Measurements from ENCODE around the gene BTF3L4.
A peak's percentile ranks its signal among the peaks of the same experiment; 100 is the strongest.
"Not testable (repeated sequence)": the region's sequence is repeated elsewhere in the genome, so short reads cannot be mapped to it uniquely, and the experiment has no call there.

Gene BTF3L4

GRCh38 chr1:52037402-52037814, 18.7 kb upstream of the BTF3L4 start:
- no peak overlapping the region for H3K4me3 Mint-ChIP-seq
- H3K9me3 Mint-ChIP-seq: no peaks in the 10 kb centered on the region
- no peaks in the 10 kb centered on the region for H3K27me3 Mint-ChIP-seq
- ATAC-seq (replicated peaks; ENCODE audit: extremely low read depth, poor library complexity, severe bottlenecking) (no peak), DNase-seq (ENCODE audit: low spot score in 2 of 2) (no peak)
- H3K36me3 Mint-ChIP-seq (ENCODE audit: insufficient read depth): peaks cover 34% of the 10 kb centered on the region
- H3K27ac Mint-ChIP-seq (ENCODE audit: low read depth): no peak overlapping the region
- H3K4me1 Mint-ChIP-seq: peaks cover 7% of the 10 kb centered on the region

DNA sequence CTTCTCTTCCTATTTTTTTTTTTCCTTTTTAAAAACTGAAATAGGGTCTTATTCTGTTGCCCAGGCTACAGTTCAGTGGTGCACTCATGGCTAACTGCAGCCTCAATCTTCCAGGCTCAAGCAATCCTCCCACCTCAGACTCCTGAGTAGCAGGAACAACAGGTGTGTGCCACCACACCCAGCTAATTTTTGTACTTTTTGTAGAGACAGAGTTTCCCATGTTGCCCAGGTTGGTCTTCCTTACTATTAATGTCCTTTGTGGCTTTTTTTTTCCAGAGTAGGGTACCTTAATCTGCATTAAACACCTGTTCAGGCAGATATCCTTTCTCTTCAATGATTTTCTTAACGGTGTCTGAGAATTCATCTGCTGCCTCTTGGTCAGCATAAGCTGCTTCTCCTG, 18.2 kb upstream of the BTF3L4 start:
- H3K4me1 Mint-ChIP-seq: peaks cover 4% of the 10 kb centered on the region
- no peak overlapping the region for H3K27ac Mint-ChIP-seq (ENCODE audit: low read depth)
- no peak overlapping the region for H3K4me3 Mint-ChIP-seq
- peaks cover 30% of the 10 kb centered on the region for H3K36me3 Mint-ChIP-seq (ENCODE audit: insufficient read depth)
- no peaks in the 10 kb centered on the region for H3K9me3 Mint-ChIP-seq
- no peaks in the 10 kb centered on the region for H3K27me3 Mint-ChIP-seq
- DNase-seq (ENCODE audit: low spot score in 2 of 2) (no peak), ATAC-seq (replicated peaks; ENCODE audit: extremely low read depth, poor library complexity, severe bottlenecking) (no peak)

- peaks cover 24% of the 10 kb centered on the region for H3K36me3 Mint-ChIP-seq (ENCODE audit: insufficient read depth)
- H3K4me1 Mint-ChIP-seq: peaks cover 7% of the 10 kb centered on the region
- no peak for DNase-seq (ENCODE audit: low spot score in 2 of 2)
- ATAC-seq (replicated peaks; ENCODE audit: extremely low read depth, poor library complexity, severe bottlenecking): no peak
- no peak overlapping the region for H3K27ac Mint-ChIP-seq (ENCODE audit: low read depth)
- no peaks in the 10 kb centered on the region for H3K9me3 Mint-ChIP-seq
- no peaks in the 10 kb centered on the region for H3K27me3 Mint-ChIP-seq
- no peak overlapping the region for H3K4me3 Mint-ChIP-seq
Observed at GRCh38 chr1:52041551-52042185, 14.4 kb upstream of the BTF3L4 start.

- Mint-ChIP-seq H3K36me3 (ENCODE audit: insufficient read depth) (peaks cover 15% of the 10 kb centered on the region), H3K4me1 (peaks cover 11% of the 10 kb centered on the region), H3K9me3 (no peaks in the 10 kb centered on the region), H3K27me3 (no peaks in the 10 kb centered on the region), H3K27ac (ENCODE audit: low read depth) (no peak overlapping the region), H3K4me3 (no peak overlapping the region)
- DNase-seq (ENCODE audit: low spot score in 2 of 2) (no peak), ATAC-seq (replicated peaks; ENCODE audit: extremely low read depth, poor library complexity, severe bottlenecking) (no peak)
Observed at GRCh38 chr1:52045236-52045635, 10.9 kb upstream of the BTF3L4 start.

DNA sequence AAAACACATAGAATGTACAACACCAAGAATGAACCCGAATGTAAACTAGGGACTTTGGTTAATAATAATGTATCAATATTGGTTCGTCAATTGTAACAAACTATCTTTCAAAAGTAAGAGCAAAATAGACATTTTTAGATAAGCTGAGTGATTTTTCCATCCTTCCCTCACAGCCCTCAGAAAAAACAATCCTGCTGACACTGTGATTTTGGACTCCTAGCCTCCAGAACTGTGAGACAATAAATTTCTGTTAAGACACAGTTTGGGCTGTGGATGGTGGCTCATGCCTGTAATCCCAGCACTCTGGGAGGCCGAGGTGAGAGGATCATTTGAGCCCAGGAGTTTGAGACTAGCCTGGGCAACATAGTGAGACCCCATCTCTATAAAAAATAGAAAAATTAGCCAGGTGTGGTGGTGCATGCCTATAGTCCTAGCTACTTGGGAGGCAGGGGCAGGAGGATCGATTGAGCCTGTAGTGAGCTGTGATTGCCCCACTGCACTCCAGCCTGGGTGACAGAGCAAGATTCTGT, 10.4 kb upstream of the BTF3L4 start:
- not testable (repeated sequence) for DNase-seq (ENCODE audit: low spot score in 2 of 2); H3K9me3 Mint-ChIP-seq; H3K27me3 Mint-ChIP-seq; H3K4me3 Mint-ChIP-seq; H3K27ac Mint-ChIP-seq (ENCODE audit: low read depth); ATAC-seq (replicated peaks; ENCODE audit: extremely low read depth, poor library complexity, severe bottlenecking)
- Mint-ChIP-seq H3K4me1 (peaks cover 14% of the 10 kb centered on the region), H3K36me3 (ENCODE audit: insufficient read depth) (peaks cover 13% of the 10 kb centered on the region)

DNA sequence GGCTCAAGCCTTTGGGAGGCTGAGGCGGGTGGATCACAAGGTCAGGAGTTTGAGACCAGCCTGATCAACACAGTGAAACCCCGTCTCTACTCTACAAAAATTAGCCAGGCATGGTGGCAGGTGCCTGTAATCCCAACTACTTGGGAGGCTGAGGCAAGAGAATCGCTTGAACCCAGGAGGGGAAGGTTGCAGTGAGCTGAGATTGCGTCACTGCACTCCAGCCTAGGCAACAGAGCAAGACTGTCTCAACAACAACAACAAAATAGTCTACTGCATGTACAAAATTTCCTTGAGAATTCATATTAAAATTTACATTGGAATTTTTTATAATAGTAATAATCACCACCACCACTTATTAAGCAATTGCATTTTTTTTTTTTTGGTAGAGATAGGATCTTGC, 6.8 kb upstream of the BTF3L4 start:
- H3K4me1 Mint-ChIP-seq: peaks cover 33% of the 10 kb centered on the region
- H3K27ac Mint-ChIP-seq (ENCODE audit: low read depth); DNase-seq (ENCODE audit: low spot score in 2 of 2); H3K4me3 Mint-ChIP-seq; H3K27me3 Mint-ChIP-seq; ATAC-seq (replicated peaks; ENCODE audit: extremely low read depth, poor library complexity, severe bottlenecking); H3K9me3 Mint-ChIP-seq: not testable (repeated sequence)
- H3K36me3 Mint-ChIP-seq (ENCODE audit: insufficient read depth): peaks cover 10% of the 10 kb centered on the region

DNA sequence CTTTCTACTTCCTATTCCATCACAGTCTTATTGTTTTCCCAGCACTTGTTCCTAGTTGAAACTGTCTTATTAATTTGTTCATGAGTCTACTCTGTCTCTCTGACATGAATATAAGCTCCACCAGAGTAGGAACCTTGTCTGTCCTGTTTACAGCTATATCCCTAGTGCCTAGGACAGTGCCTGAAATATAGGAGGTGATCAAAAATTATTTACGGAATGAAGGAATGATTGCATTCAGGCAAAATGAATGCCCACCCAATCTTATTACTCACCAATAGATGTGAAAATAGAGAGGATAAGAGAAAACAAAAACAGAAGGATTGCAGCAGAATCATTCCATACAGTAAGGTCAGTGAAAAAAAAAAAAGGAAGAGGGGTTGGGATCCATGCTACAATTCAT, 2.2 kb upstream of the BTF3L4 start:
- DNase-seq (ENCODE audit: low spot score in 2 of 2) (no peak), ATAC-seq (replicated peaks; ENCODE audit: extremely low read depth, poor library complexity, severe bottlenecking) (no peak)
- Mint-ChIP-seq H3K4me1 (peaks cover 59% of the 10 kb centered on the region), H3K27me3 (no peaks in the 10 kb centered on the region), H3K9me3 (no peaks in the 10 kb centered on the region), H3K36me3 (ENCODE audit: insufficient read depth) (peaks cover 18% of the 10 kb centered on the region), H3K27ac (ENCODE audit: low read depth) (no peak overlapping the region), H3K4me3 (peak overlapping the region; percentile 91)

- no peak for ATAC-seq (replicated peaks; ENCODE audit: extremely low read depth, poor library complexity, severe bottlenecking)
- Mint-ChIP-seq H3K27me3 (no peaks in the 10 kb centered on the region), H3K27ac (ENCODE audit: low read depth) (peak overlapping the region; percentile 80), H3K36me3 (ENCODE audit: insufficient read depth) (peaks cover 21% of the 10 kb centered on the region), H3K4me1 (peaks cover 63% of the 10 kb centered on the region), H3K4me3 (peak overlapping the region; percentile 91), H3K9me3 (no peaks in the 10 kb centered on the region)
- no peak for DNase-seq (ENCODE audit: low spot score in 2 of 2)
Observed at GRCh38 chr1:52054496-52055065, 1.5 kb upstream of the BTF3L4 start.

DNA sequence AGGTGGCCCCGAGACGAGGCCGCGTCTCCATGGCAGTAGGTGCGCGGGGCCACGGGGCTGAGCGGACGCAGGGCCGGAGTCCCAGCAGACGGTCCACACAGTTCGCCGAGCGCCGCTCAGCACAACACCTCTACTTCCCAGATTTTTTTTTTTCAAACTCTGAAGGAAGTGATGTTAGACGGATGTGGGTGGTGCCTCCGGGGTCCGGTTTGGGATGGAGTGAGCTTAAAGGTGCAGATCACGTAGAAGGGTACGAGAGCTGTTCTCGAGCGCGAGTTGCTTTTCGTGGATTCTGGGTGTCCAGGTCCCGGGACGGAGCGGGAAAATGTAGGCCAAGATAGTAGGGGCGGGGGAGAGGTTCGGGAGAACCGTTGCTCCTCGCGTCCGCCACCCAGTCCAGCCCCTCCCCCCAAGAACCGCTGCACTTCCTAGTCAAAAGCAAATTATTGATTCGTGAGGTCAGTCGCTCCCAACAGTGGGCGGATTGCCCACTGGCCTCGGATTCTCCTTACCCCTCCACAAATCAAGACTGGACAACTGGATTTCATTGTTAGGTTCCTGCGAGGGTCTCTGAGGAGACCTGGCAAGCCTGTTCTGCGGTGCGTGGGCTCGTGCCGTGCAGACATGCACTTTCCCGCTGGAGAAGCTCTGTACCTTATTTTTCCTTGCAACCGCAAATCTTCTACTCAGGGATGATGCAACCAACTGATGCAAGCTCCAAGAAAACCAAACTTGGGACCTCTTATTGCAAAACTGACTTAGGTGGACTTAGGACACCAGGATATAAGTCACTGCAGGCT, 829 bp upstream of the BTF3L4 start, which contains the start of gene TXNDC12:
TXNDC12 (minus strand) TSS at position 126 of the 800 bp plus-strand sequence; CDS start at position 31, 95 bp downstream.
- Mint-ChIP-seq H3K36me3 (ENCODE audit: insufficient read depth) (peaks cover 21% of the 10 kb centered on the region), H3K27me3 (no peaks in the 10 kb centered on the region), H3K27ac (ENCODE audit: low read depth) (peak within 1 kb of the TSS; percentile 80), H3K4me1 (peaks cover 59% of the 10 kb centered on the region), H3K9me3 (no peaks in the 10 kb centered on the region), H3K4me3 (peak within 1 kb of the TSS; percentile 91)
- no peak for ATAC-seq (replicated peaks; ENCODE audit: extremely low read depth, poor library complexity, severe bottlenecking)
- DNase-seq (ENCODE audit: low spot score in 2 of 2): peak; percentile 15 to 19

- H3K4me1 Mint-ChIP-seq: peaks cover 55% of the 10 kb centered on the region
Observed at GRCh38 chr1:52055866-52056162, 281 bp upstream of the BTF3L4 start.

DNA sequence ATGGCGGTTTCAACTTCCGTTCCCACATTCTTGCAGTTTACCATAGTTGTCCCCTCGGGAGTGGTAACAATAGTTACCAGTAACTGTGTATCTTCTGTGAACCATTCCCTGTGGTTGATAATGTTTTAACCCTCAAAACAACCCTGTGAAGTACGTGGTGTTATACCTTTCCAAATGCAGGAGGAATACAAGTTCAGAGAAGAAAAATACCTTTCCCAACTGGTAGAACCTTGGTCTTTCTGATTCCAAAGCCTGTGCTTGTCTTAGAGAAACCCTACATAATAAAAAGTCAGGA, 789 bp downstream of the BTF3L4 start:
- no peaks in the 10 kb centered on the region for H3K9me3 Mint-ChIP-seq
- H3K4me1 Mint-ChIP-seq: peaks cover 52% of the 10 kb centered on the region
- H3K4me3 Mint-ChIP-seq: peak overlapping the region; percentile 91
- H3K27me3 Mint-ChIP-seq: no peaks in the 10 kb centered on the region
- DNase-seq (ENCODE audit: low spot score in 2 of 2): no peak
- H3K27ac Mint-ChIP-seq (ENCODE audit: low read depth): peak overlapping the region; percentile 80
- ATAC-seq (replicated peaks; ENCODE audit: extremely low read depth, poor library complexity, severe bottlenecking): peak; percentile 31
- peaks cover 26% of the 10 kb centered on the region for H3K36me3 Mint-ChIP-seq (ENCODE audit: insufficient read depth)

More at GRCh38 chr1:52055866-52056162, 281 bp upstream of the BTF3L4 start:
- Mint-ChIP-seq H3K9me3 (no peaks in the 10 kb centered on the region), H3K27ac (ENCODE audit: low read depth) (peak overlapping the region; percentile 80), H3K27me3 (no peaks in the 10 kb centered on the region), H3K36me3 (ENCODE audit: insufficient read depth) (peaks cover 23% of the 10 kb centered on the region), H3K4me3 (peak overlapping the region; percentile 91)
- ATAC-seq (replicated peaks; ENCODE audit: extremely low read depth, poor library complexity, severe bottlenecking): no peak
- no peak for DNase-seq (ENCODE audit: low spot score in 2 of 2)

GRCh38 chr1:52057255-52057654, 1.2 kb downstream of the BTF3L4 start:
- Mint-ChIP-seq H3K36me3 (ENCODE audit: insufficient read depth) (peaks cover 27% of the 10 kb centered on the region), H3K27ac (ENCODE audit: low read depth) (peak overlapping the region; percentile 80), H3K4me1 (peaks cover 50% of the 10 kb centered on the region), H3K4me3 (peak overlapping the region; percentile 91), H3K27me3 (no peaks in the 10 kb centered on the region), H3K9me3 (no peaks in the 10 kb centered on the region)
- ATAC-seq (replicated peaks; ENCODE audit: extremely low read depth, poor library complexity, severe bottlenecking) (no peak), DNase-seq (ENCODE audit: low spot score in 2 of 2) (no peak)
